ENCODE results near the gene CRTC1. TPM values are rescaled to one million over a fixed set of nuclear protein-coding genes. Genes with fewer than 3 reads are reported as not detected.

The CRTC1 gene
- total RNA-seq, 4 donors from 2014 or later, result 3.8 to 8.9 (median 6.3) TPM

GRCh38 chr19:18656337-18657086, 27.0 kb upstream of the CRTC1 start:
- TF ChIP-seq CTCF (IDR thresholded peaks at IDR 0.05) (no peak), POLR2A (IDR thresholded peaks at IDR 0.05) (no peak), POLR2AphosphoS5 (IDR thresholded peaks at IDR 0.05) (no peak), EP300 (IDR thresholded peaks at IDR 0.05) (no peak)
- Histone ChIP-seq H3K4me3 (no peak overlapping the region), H3K27ac (peak overlapping the region in 2 of 4 donors; percentile 25 to 84), H3K36me3 (no peaks in the 10 kb centered on the region), H3K4me1 (peaks cover 0 to 84% (median 45%) of the 10 kb centered on the region in 3 donors), H3K9me3 (no peaks in the 10 kb centered on the region), H3K27me3 (no peaks in the 10 kb centered on the region)
- ATAC-seq, result no peak
- WGBS, 2 donors (ENCODE audit: low coverage in 1 of 2), result no CpG with 5 or more reads among the region's 19 CpGs

- Histone ChIP-seq H3K27me3 (no peaks in the 10 kb centered on the region), H3K27ac (peak overlapping the region in 3 of 4 donors; percentile 65 to 84 (median 77)), H3K9me3 (no peaks in the 10 kb centered on the region), H3K4me1 (peaks cover 0 to 84% (median 39%) of the 10 kb centered on the region in 3 donors), H3K4me3 (no peak overlapping the region), H3K36me3 (no peaks in the 10 kb centered on the region)
- WGBS, 2 donors (ENCODE audit: low coverage in 1 of 2), result 19% methylated on average over 3 of the region's 20 CpGs; no CpG with 5 or more reads in 1 of the 2 donors
- peak; percentile 37 for ATAC-seq
- TF ChIP-seq POLR2A (IDR thresholded peaks at IDR 0.05), result no peak
- no peak for TF ChIP-seq CTCF (IDR thresholded peaks at IDR 0.05)
- no peak for TF ChIP-seq EP300 (IDR thresholded peaks at IDR 0.05)
- peak; percentile 28 for TF ChIP-seq POLR2AphosphoS5 (IDR thresholded peaks at IDR 0.05)
These were observed 25.7 kb upstream of the CRTC1 start for GRCh38 chr19:18657590-18658365.

GRCh38 chr19:18658366-18658855, 25.1 kb upstream of the CRTC1 start:
- no peaks in the 10 kb centered on the region for H3K9me3 ChIP-seq
- no peak overlapping the region for H3K4me3 ChIP-seq
- H3K27me3 ChIP-seq, result no peaks in the 10 kb centered on the region
- H3K27ac ChIP-seq, result peak overlapping the region in 3 of 4 donors; percentile 77 to 86 (median 84)
- ATAC-seq, result no peak
- 93% methylated on average over 2 to 4 of the region's 4 CpGs for WGBS, 2 donors (ENCODE audit: low coverage in 1 of 2)
- H3K36me3 ChIP-seq, result no peaks in the 10 kb centered on the region
- TF ChIP-seq POLR2A (IDR thresholded peaks at IDR 0.05), result no peak
- no peak for TF ChIP-seq POLR2AphosphoS5 (IDR thresholded peaks at IDR 0.05)
- TF ChIP-seq EP300 (IDR thresholded peaks at IDR 0.05), result no peak
- no peak for TF ChIP-seq CTCF (IDR thresholded peaks at IDR 0.05)
- peaks cover 0 to 89% (median 44%) of the 10 kb centered on the region in 3 donors for H3K4me1 ChIP-seq

GRCh38 chr19:18659281-18660050, 24.0 kb upstream of the CRTC1 start:
- peak; percentile 28 for ATAC-seq

More at GRCh38 chr19:18659281-18660050, 24.0 kb upstream of the CRTC1 start:
- Histone ChIP-seq H3K27me3 (no peaks in the 10 kb centered on the region), H3K4me1 (peaks cover 0 to 99% (median 52%) of the 10 kb centered on the region in 3 donors), H3K4me3 (peak overlapping the region in 1 of 2 donors; percentile 16), H3K36me3 (peaks cover 0 to 4% of the 10 kb centered on the region in 2 donors), H3K9me3 (no peaks in the 10 kb centered on the region), H3K27ac (peak overlapping the region; percentile 17 to 86 (median 80))
- peak; percentile 23 for TF ChIP-seq POLR2AphosphoS5 (IDR thresholded peaks at IDR 0.05)
- no peak for TF ChIP-seq POLR2A (IDR thresholded peaks at IDR 0.05)
- WGBS, 2 donors (ENCODE audit: low coverage in 1 of 2), result 53 to 57% methylated on average over 11 to 15 of the region's 30 CpGs

All from gastroesophageal sphincter (tissue), 4 donors.